Peyer's patch (tissue), 4 donors: ENCODE data around the gene COL17A1. TPM values are rescaled to one million over a fixed set of nuclear protein-coding genes. Genes with fewer than 3 reads are reported as not detected.
A peak's percentile ranks its signal among the peaks of the same experiment; 100 is the strongest.

Experiments
- DNase-seq, 3 donors: peaks; one replicate each; pipeline ENCODE4 v3.0.0-alpha.2; 2017 to 2019
- H3K27ac ChIP-seq, 4 donors: fragments of 200-600 bp; sonication (generic); one replicate each; pipeline ENCODE4 v1.5.1; 2016 to 2019
- H3K27me3 ChIP-seq, 2 donors: fragments of 200-600 bp; sonication (generic); one replicate each; pipeline ENCODE4 v1.5.1; 2019
- H3K36me3 ChIP-seq, 3 donors: fragments of 200-600 bp; sonication (generic); one replicate each; pipeline ENCODE4 v1.5.1; 2016 to 2019
- H3K4me1 ChIP-seq, 4 donors: fragments of 200-600 bp; sonication (generic); one replicate each; pipeline ENCODE4 v1.5.1; 2016 to 2019
- H3K4me3 ChIP-seq, 4 donors: fragments of 200-600 bp; sonication (generic); 1 replicate in 3 of 4; 2 replicates in 1 of 4; pipeline ENCODE4 v1.5.1; 2016 to 2019; ENCODE audit warnings: mild to moderate bottlenecking in 1 of 4
- H3K9me3 ChIP-seq, 4 donors: fragments of 200-600 bp; sonication (generic); one replicate each; pipeline ENCODE4 v1.5.1; 2016 to 2019; ENCODE audit warnings: mild to moderate bottlenecking in 1 of 4
- POLR2A ChIP-seq, 2 donors: fragments of 450-650 bp; IDR thresholded peaks; one replicate each; pipeline ENCODE4 v1.5.1; 2017; ENCODE audit warnings: antibody characterized with exemption in 2 of 2, mild to moderate bottlenecking in 2 of 2, moderate library complexity in 2 of 2
- total RNA-seq, 4 donors: library from RNA; depleted of rRNA; stranded (reverse); fragments of >200 nt; gene quantifications; one replicate each; pipeline ENCODE4 v1.1.0, GENCODE V29; 2016
- TF ChIP-seq, protein P1 (sequence below), 6 experiments: fragments of 450-650 bp in 4 of 6; fragments of 200-600 bp in 2 of 6; sonication (generic) in 1 of 6; IDR thresholded peaks; one replicate each; pipeline ENCODE4 v1.5.1; 2017 to 2019; ENCODE audit warnings: antibody characterized with exemption in 6 of 6, mild to moderate bottlenecking in 3 of 6, moderate library complexity in 1 of 6

The COL17A1 gene
- total RNA-seq, 4 donors from 2014 or later = 4.1 to 240 (median 97.1) TPM

- Histone ChIP-seq H3K27me3 (no peaks in the 10 kb centered on the region), H3K9me3 (no peaks in the 10 kb centered on the region), H3K27ac (no peak overlapping the region), H3K4me3 (no peak overlapping the region), H3K36me3 (peaks cover 0 to 7% (median 0%) of the 10 kb centered on the region in 3 donors), H3K4me1 (no peaks in the 10 kb centered on the region)
- no peak for TF ChIP-seq POLR2A (IDR thresholded peaks at IDR 0.05)
- TF ChIP-seq, protein P1, sequence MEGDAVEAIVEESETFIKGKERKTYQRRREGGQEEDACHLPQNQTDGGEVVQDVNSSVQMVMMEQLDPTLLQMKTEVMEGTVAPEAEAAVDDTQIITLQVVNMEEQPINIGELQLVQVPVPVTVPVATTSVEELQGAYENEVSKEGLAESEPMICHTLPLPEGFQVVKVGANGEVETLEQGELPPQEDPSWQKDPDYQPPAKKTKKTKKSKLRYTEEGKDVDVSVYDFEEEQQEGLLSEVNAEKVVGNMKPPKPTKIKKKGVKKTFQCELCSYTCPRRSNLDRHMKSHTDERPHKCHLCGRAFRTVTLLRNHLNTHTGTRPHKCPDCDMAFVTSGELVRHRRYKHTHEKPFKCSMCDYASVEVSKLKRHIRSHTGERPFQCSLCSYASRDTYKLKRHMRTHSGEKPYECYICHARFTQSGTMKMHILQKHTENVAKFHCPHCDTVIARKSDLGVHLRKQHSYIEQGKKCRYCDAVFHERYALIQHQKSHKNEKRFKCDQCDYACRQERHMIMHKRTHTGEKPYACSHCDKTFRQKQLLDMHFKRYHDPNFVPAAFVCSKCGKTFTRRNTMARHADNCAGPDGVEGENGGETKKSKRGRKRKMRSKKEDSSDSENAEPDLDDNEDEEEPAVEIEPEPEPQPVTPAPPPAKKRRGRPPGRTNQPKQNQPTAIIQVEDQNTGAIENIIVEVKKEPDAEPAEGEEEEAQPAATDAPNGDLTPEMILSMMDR (IDR thresholded peaks at IDR 0.05) = no peak
- no peak for DNase-seq
These were observed 19.9 kb downstream of the COL17A1 start for GRCh38 chr10:104065748-104066147.

DNA sequence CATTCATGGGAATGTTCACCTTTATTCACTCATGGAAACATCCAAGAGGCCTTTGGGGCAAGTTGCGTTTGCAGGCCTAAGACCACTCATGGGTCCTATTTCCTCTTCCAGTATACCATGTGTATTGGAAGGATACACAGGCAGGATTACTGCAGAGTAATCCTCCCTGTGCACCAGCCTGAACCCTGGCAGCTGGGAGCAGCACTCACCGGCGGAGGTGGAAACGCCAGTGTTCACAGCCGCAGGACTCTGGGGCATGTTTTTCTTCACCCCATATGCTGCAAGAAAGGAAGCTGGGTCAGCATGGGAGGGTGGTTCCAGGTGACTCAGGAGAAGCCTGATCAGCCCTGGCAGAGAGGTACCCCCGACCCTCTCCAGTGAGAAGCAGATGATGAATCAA, 24.5 kb downstream of the COL17A1 start:
- no peak for TF ChIP-seq POLR2A (IDR thresholded peaks at IDR 0.05)
- TF ChIP-seq, protein P1 (IDR thresholded peaks at IDR 0.05) = no peak
- Histone ChIP-seq H3K36me3 (peaks cover 0 to 7% (median 0%) of the 10 kb centered on the region in 3 donors), H3K9me3 (no peaks in the 10 kb centered on the region), H3K27me3 (no peaks in the 10 kb centered on the region), H3K27ac (no peak overlapping the region), H3K4me1 (no peaks in the 10 kb centered on the region), H3K4me3 (no peak overlapping the region)
- no peak for DNase-seq

DNA sequence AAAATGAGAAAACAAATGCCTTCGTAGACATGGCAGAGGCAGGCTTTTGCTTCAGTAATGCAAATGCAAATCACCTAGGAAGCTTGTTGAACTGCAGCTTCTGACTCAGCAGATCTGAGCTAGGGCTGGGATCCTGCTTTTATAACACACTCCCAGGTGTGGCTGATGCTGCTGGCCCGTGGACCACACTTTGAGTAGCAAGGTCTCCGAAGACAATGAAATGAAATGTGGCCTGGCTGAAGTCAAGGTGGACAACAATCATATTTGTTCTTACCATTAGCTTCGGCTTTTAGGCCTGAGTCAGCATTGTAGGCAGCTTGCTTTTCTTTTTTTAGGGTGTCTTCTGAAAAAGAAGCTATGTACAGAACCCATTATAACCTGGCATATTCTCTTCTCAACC, 26.3 kb downstream of the COL17A1 start:
- Histone ChIP-seq H3K27ac (no peak overlapping the region), H3K27me3 (no peaks in the 10 kb centered on the region), H3K4me3 (no peak overlapping the region), H3K36me3 (peaks cover 0 to 7% (median 0%) of the 10 kb centered on the region in 3 donors), H3K9me3 (no peaks in the 10 kb centered on the region), H3K4me1 (no peaks in the 10 kb centered on the region)
- TF ChIP-seq, protein P1 (IDR thresholded peaks at IDR 0.05) = no peak
- no peak for TF ChIP-seq POLR2A (IDR thresholded peaks at IDR 0.05)
- DNase-seq = no peak

DNA sequence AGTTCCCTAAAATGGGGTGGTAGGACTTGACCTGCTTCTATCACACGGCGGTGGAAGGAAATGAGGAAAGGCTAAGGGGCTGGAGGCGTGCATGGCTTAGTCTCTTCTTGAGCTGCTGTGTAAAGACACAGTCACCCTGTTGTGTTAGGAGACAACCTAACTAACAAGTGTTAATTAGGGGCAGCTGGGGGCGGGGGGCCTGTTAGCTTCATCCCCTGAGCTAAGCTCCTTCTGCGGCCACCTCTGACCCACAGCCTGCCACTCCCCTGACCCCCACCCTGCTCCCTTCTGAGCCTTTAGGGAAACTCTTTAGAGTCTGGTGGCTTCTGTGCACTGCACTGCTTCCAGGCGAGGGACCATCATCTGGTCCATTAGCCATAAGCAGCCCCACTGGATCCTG, 28.0 kb downstream of the COL17A1 start:
- TF ChIP-seq, protein P1 (IDR thresholded peaks at IDR 0.05) = no peak
- TF ChIP-seq POLR2A (IDR thresholded peaks at IDR 0.05) = no peak
- Histone ChIP-seq H3K36me3 (no peaks in the 10 kb centered on the region), H3K27me3 (no peaks in the 10 kb centered on the region), H3K9me3 (no peaks in the 10 kb centered on the region), H3K27ac (no peak overlapping the region), H3K4me1 (peaks cover 0 to 8% (median 2%) of the 10 kb centered on the region in 4 donors), H3K4me3 (no peak overlapping the region)
- DNase-seq = peak in 1 of 3 donors; percentile 13

GRCh38 chr10:104056619-104057273, 28.9 kb downstream of the COL17A1 start:
- peaks cover 0 to 15% (median 4%) of the 10 kb centered on the region in 4 donors for H3K4me1 ChIP-seq
- DNase-seq = peak in 1 of 3 donors; percentile 31
- TF ChIP-seq POLR2A (IDR thresholded peaks at IDR 0.05) = no peak
- TF ChIP-seq, protein P1 (IDR thresholded peaks at IDR 0.05) = no peak

More at GRCh38 chr10:104056619-104057273, 28.9 kb downstream of the COL17A1 start:
- Histone ChIP-seq H3K27me3 (no peaks in the 10 kb centered on the region), H3K9me3 (no peaks in the 10 kb centered on the region), H3K36me3 (no peaks in the 10 kb centered on the region), H3K4me3 (no peak overlapping the region), H3K27ac (no peak overlapping the region)
